ENCODE results near the gene ALDH1L2. TPM values are rescaled to one million over a fixed set of nuclear protein-coding genes. Genes with fewer than 3 reads are reported as not detected.
"Not testable (repeated sequence)": the region's sequence is repeated elsewhere in the genome, so short reads cannot be mapped to it uniquely, and the experiment has no call there.

ALDH1L2 gene
- total and polyA plus RNA-seq, 4 experiments from 2014 or later = 0.08 to 0.72 (median 0.15) TPM; not detected in 1

DNA sequence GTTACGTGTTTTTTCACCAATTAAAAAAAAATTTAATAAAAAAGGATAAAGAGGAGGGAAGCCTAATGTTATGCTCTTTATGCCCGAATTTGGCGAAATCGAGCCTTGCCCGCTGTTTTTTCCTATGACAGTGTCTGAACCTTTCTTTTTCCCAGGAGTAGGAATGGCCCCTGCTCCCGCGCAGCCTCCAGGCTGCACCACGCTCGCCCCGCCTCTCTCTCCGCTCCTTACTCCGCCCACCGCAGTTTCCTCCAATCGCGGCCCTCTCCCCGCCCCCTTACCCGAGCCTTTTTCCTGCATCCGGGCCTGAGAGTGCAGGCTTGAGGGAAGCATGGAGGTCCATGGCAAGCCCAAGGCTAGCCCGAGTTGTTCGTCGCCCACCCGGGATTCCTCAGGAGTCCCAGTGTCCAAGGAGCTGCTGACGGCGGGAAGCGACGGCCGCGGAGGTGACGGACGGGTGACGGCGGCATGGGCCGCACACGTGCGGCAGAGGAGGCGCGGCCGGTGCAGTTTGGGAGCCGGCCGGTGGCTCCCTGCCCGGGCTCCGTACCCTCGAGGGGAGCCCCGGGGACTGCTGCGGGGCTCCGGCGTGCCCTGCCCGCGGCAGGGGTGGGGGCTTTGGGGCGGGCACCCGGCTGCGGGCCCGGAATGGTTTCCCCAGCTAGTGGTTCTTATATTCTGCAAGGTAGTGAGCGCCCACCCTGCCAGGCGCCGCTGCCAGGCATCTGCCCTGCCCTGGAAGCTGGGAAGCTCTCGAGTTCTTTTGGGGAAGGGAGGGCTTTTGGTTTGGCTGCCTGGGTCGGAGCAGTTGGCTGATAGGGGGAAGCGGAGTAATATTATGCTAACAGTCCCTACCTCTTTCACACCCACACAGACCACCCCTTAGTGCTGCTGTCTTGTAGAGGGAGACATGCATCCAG is 98.0 kb downstream of the ALDH1L2 start, which contains the start of gene NOPCHAP1:
NOPCHAP1 (plus strand) TSS at position 295 of the 920 bp plus-strand sequence; CDS start at position 332, 37 bp downstream.
- peak; percentile 73 to 84 (median 79) for DNase-seq
- Histone ChIP-seq H3K4me3 (ENCODE audit: low read length in 2 of 2) (peak within 1 kb of the TSS; percentile 68 to 80), H3K27me3 (ENCODE audit: insufficient read depth, low read length) (no peaks in the 10 kb centered on the region), H3K4me1 (ENCODE audit: insufficient read depth, low read length) (peaks cover 28% of the 10 kb centered on the region), H3K27ac (ENCODE audit: low read depth, low read length) (peak within 1 kb of the TSS; percentile 64), H3K36me3 (ENCODE audit: insufficient read depth, low read length) (peaks cover 8% of the 10 kb centered on the region), H3K9me3 (ENCODE audit: control insufficient read depth in 1 of 2, low read length in 2 of 2) (no peaks in the 10 kb centered on the region)
- H3K9me3 Mint-ChIP-seq = no peaks in the 10 kb centered on the region
- intact Hi-C loops (cut with micrococcal nuclease) = loop anchor here (1.0 to 2.0 kb wide), 4 partner anchors 28 to 121 kb away; partner anchors contain the start of genes SLC41A2 and WASHC4
- H3K4me3 Mint-ChIP-seq = peak within 1 kb of the TSS; percentile 88 to 94 (median 92)
- no peaks in the 10 kb centered on the region for H3K27me3 Mint-ChIP-seq
- H3K4me1 Mint-ChIP-seq = peaks cover 21 to 43% (median 27%) of the 10 kb centered on the region in 4 donors
- CTCF ChIA-PET (ENCODE audit: partially characterized antibody) = interaction anchor here (0.6 to 1.5 kb wide), 2 partner anchors 27 to 604 kb away, joined by 3 to 6 read pairs; no protein-coding TSS in a partner anchor
- peak within 1 kb of the TSS; percentile 59 to 94 (median 86) for H3K27ac Mint-ChIP-seq
- H3K36me3 Mint-ChIP-seq = peaks cover 30 to 33% of the 10 kb centered on the region in 2 donors
- POLR2A ChIA-PET (ENCODE audit: partially characterized antibody) = interaction anchor here (0.6 to 1.0 kb wide), 3 partner anchors 51 to 302 kb away, joined by 3 to 4 read pairs (median 3); no protein-coding TSS in a partner anchor

DNA sequence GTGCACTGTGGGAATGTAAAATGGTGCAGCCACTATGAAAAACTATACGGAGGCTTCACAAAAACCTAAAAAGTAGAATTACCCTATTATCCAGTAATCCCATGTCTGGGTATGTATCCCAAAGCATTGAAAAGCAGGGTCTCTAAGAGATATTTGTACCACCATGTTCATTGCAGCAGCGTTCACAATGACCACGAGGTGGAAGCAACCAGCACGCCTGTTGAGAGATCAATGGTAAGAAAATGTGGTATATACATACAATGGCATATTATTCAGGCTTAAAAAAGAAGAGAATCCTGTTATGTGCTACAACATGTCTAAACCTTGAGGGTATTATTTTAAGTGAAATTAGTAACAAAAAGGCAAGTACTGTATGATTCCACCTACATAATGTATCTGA is 99.1 kb downstream of the ALDH1L2 start:
- Histone ChIP-seq H3K4me1 (ENCODE audit: insufficient read depth, low read length) (peaks cover 28% of the 10 kb centered on the region), H3K27ac (ENCODE audit: low read depth, low read length) (no peak overlapping the region), H3K36me3 (ENCODE audit: insufficient read depth, low read length) (no peaks in the 10 kb centered on the region), H3K9me3 (ENCODE audit: control insufficient read depth in 1 of 2, low read length in 2 of 2) (no peaks in the 10 kb centered on the region), H3K27me3 (ENCODE audit: insufficient read depth, low read length) (no peaks in the 10 kb centered on the region), H3K4me3 (ENCODE audit: low read length in 2 of 2) (peak overlapping the region in 1 of 2 donors; percentile 80)
- Mint-ChIP-seq H3K4me3 (peak overlapping the region; percentile 88 to 94 (median 92)), H3K27me3 (no peaks in the 10 kb centered on the region), H3K27ac (peak overlapping the region in 4 of 7 donors; percentile 26 to 70 (median 46)), H3K36me3 (peaks cover 20 to 23% of the 10 kb centered on the region in 2 donors), H3K9me3 (no peaks in the 10 kb centered on the region), H3K4me1 (peaks cover 21 to 43% (median 27%) of the 10 kb centered on the region in 4 donors)
- ChIA-PET POLR2A (ENCODE audit: partially characterized antibody) (interaction anchor here (0.7 kb wide), 1 partner anchor 42 kb away, joined by 3 read pairs; no protein-coding TSS in a partner anchor), CTCF (ENCODE audit: partially characterized antibody) (interaction anchor here (1.5 kb wide), 1 partner anchor 26 kb away, joined by 6 read pairs; no protein-coding TSS in a partner anchor)
- intact Hi-C loops (cut with micrococcal nuclease) = no loop called here
- no peak for DNase-seq

- H3K27me3 ChIP-seq (ENCODE audit: insufficient read depth, low read length); H3K4me1 Mint-ChIP-seq; H3K9me3 Mint-ChIP-seq; intact Hi-C loops (cut with micrococcal nuclease); H3K27ac ChIP-seq (ENCODE audit: low read depth, low read length); H3K36me3 Mint-ChIP-seq; H3K9me3 ChIP-seq (ENCODE audit: control insufficient read depth in 1 of 2, low read length in 2 of 2); H3K27me3 Mint-ChIP-seq; H3K4me1 ChIP-seq (ENCODE audit: insufficient read depth, low read length); H3K27ac Mint-ChIP-seq; H3K4me3 Mint-ChIP-seq; H3K4me3 ChIP-seq (ENCODE audit: low read length in 2 of 2); POLR2A ChIA-PET (ENCODE audit: partially characterized antibody); DNase-seq; H3K36me3 ChIP-seq (ENCODE audit: insufficient read depth, low read length): not testable (repeated sequence)
- CTCF ChIA-PET (ENCODE audit: partially characterized antibody) = interaction anchor here (1.5 kb wide), 1 partner anchor 10 kb away, joined by 5 read pairs; no protein-coding TSS in a partner anchor
Measured at GRCh38 chr12:104977688-104978087, 106.6 kb downstream of the ALDH1L2 start.

- no peak overlapping the region for H3K4me3 Mint-ChIP-seq
- Histone ChIP-seq H3K4me3 (ENCODE audit: low read length in 2 of 2) (no peak overlapping the region), H3K27ac (ENCODE audit: low read depth, low read length) (no peak overlapping the region), H3K36me3 (ENCODE audit: insufficient read depth, low read length) (no peaks in the 10 kb centered on the region), H3K27me3 (ENCODE audit: insufficient read depth, low read length) (no peaks in the 10 kb centered on the region), H3K9me3 (ENCODE audit: control insufficient read depth in 1 of 2, low read length in 2 of 2) (no peaks in the 10 kb centered on the region), H3K4me1 (ENCODE audit: insufficient read depth, low read length) (no peaks in the 10 kb centered on the region)
- no peaks in the 10 kb centered on the region for H3K9me3 Mint-ChIP-seq
- ChIA-PET CTCF (ENCODE audit: partially characterized antibody) (interaction anchor here (1.5 kb wide), 1 partner anchor 9 kb away, joined by 5 read pairs; no protein-coding TSS in a partner anchor), POLR2A (ENCODE audit: partially characterized antibody) (no interaction called here)
- no peaks in the 10 kb centered on the region for H3K4me1 Mint-ChIP-seq
- no peak overlapping the region for H3K27ac Mint-ChIP-seq
- H3K36me3 Mint-ChIP-seq = no peaks in the 10 kb centered on the region
- intact Hi-C loops (cut with micrococcal nuclease) = no loop called here
- no peak for DNase-seq
- H3K27me3 Mint-ChIP-seq = no peaks in the 10 kb centered on the region
Measured at GRCh38 chr12:104976703-104977102, 107.6 kb downstream of the ALDH1L2 start.

DNA sequence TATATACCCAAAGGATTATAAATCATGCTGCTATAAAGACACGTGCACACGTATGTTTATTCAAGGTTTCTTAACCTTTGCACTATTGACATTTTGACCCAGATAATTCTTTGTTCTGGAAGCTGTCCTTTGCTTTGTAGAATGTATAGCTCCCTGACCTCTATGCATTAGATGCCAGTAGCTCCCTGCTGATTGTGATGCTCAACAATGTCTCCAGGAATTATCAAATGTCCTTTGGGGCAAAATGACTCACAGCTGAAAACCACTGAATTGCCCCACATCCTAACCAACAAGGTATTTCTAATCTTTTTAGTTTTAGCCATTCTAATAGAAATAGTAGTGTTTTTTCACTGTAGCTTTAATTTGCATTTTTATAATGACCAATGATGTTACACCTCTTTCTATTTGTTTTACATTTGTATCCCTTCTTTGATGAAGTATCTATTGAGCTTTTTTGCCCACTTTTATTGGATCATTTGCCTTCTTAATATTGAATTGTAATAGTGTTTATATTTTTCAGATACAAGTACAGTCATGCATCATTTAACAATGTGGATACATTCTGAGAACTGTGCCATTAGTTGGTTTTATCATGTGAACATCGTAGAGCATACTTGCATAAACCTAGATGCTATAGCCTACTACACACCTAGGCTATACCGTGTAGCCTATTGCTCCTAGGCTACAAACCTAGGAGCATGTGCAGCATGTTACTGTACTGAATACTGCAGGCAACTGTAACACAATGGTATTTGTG is 108.5 kb downstream of the ALDH1L2 start:
- no peaks in the 10 kb centered on the region for H3K4me1 ChIP-seq (ENCODE audit: insufficient read depth, low read length)
- no peak for DNase-seq
- no peak overlapping the region for H3K4me3 ChIP-seq (ENCODE audit: low read length in 2 of 2)
- Mint-ChIP-seq H3K36me3 (no peaks in the 10 kb centered on the region), H3K27ac (no peak overlapping the region), H3K4me3 (no peak overlapping the region), H3K27me3 (no peaks in the 10 kb centered on the region), H3K4me1 (no peaks in the 10 kb centered on the region), H3K9me3 (no peaks in the 10 kb centered on the region)
- H3K27me3 ChIP-seq (ENCODE audit: insufficient read depth, low read length) = no peaks in the 10 kb centered on the region
- POLR2A ChIA-PET (ENCODE audit: partially characterized antibody) = interaction anchor here (0.6 kb wide), 1 partner anchor 68 kb away, joined by 3 read pairs; no protein-coding TSS in a partner anchor
- CTCF ChIA-PET (ENCODE audit: partially characterized antibody) = no interaction called here
- no peak overlapping the region for H3K27ac ChIP-seq (ENCODE audit: low read depth, low read length)
- H3K36me3 ChIP-seq (ENCODE audit: insufficient read depth, low read length) = no peaks in the 10 kb centered on the region
- intact Hi-C loops (cut with micrococcal nuclease) = no loop called here
- no peaks in the 10 kb centered on the region for H3K9me3 ChIP-seq (ENCODE audit: control insufficient read depth in 1 of 2, low read length in 2 of 2)

- no peaks in the 10 kb centered on the region for H3K4me1 Mint-ChIP-seq
- CTCF ChIA-PET (ENCODE audit: partially characterized antibody) = no interaction called here
Measured at GRCh38 chr12:104974626-104975290, 109.5 kb downstream of the ALDH1L2 start.

More at GRCh38 chr12:104974626-104975290, 109.5 kb downstream of the ALDH1L2 start:
- H3K27me3 ChIP-seq (ENCODE audit: insufficient read depth, low read length) = no peaks in the 10 kb centered on the region
- DNase-seq = no peak
- POLR2A ChIA-PET (ENCODE audit: partially characterized antibody) = interaction anchor here (0.6 kb wide), 1 partner anchor 9 kb away, joined by 3 read pairs; no protein-coding TSS in a partner anchor
- intact Hi-C loops (cut with micrococcal nuclease) = no loop called here
- Mint-ChIP-seq H3K36me3 (no peaks in the 10 kb centered on the region), H3K27ac (no peak overlapping the region), H3K9me3 (no peaks in the 10 kb centered on the region), H3K27me3 (no peaks in the 10 kb centered on the region), H3K4me3 (no peak overlapping the region)
- no peak overlapping the region for H3K27ac ChIP-seq (ENCODE audit: low read depth, low read length)
- H3K9me3 ChIP-seq (ENCODE audit: control insufficient read depth in 1 of 2, low read length in 2 of 2) = no peaks in the 10 kb centered on the region
- no peaks in the 10 kb centered on the region for H3K36me3 ChIP-seq (ENCODE audit: insufficient read depth, low read length)
- H3K4me3 ChIP-seq (ENCODE audit: low read length in 2 of 2) = no peak overlapping the region
- H3K4me1 ChIP-seq (ENCODE audit: insufficient read depth, low read length) = no peaks in the 10 kb centered on the region

All from CD4-positive, alpha-beta memory T cell (primary cell).